Hematopoietic multipotent progenitor cell treated with erythropoietin and hydrocortisone succinate and interleukin-3 and kit ligand, for 8 days (in vitro differentiated cells): ENCODE measurements around the gene ABCA5.
"Not testable (repeated sequence)": the region's sequence is repeated elsewhere in the genome, so short reads cannot be mapped to it uniquely, and the experiment has no call there.

Source experiments
- DNase-seq: peaks from one replicate; pipeline ENCODE4 v3.0.0-alpha.2; 2015

ABCA5 gene

GRCh38 chr17:69196105-69196653, 130.8 kb downstream of the ABCA5 start:
- not testable (repeated sequence) for DNase-seq
